Kidney (tissue), 14 donors: ENCODE measurements around the gene SLC30A5. TPM values are rescaled to one million over a fixed set of nuclear protein-coding genes. Genes with fewer than 3 reads are reported as not detected.

Experiments
- DNase-seq, 5 donors: peaks; one replicate each; pipeline ENCODE4 v3.0.0-alpha.2; 2013 to 2020
- FAIRE-seq: peaks from 2 replicates; lab custom pipeline; 2012; peaks lifted over from hg19 to GRCh38; lab: Jason Lieb, UNC
- H3K27ac ChIP-seq, 2 donors: one replicate each; pipeline ENCODE4 v1.7.0; 2013; ENCODE audit warnings: low read depth in 2 of 2, low read length in 2 of 2, inconsistent platforms in 1 of 2
- H3K27me3 ChIP-seq: one replicate; pipeline ENCODE4 v1.7.1; 2013; ENCODE audit warnings: low read length, inconsistent platforms; ENCODE audit not compliant: control insufficient read depth, insufficient read depth
- H3K36me3 ChIP-seq, 3 donors: one replicate each; pipeline versions ENCODE4 v1.7.0 to v1.7.1; 2013; ENCODE audit warnings: low read length in 3 of 3, control low read depth in 1 of 3, inconsistent platforms in 1 of 3; ENCODE audit not compliant: insufficient read depth in 3 of 3, control insufficient read depth in 2 of 3
- H3K4me1 ChIP-seq, 3 donors: one replicate each; pipeline versions ENCODE4 v1.7.0 to v1.7.1; 2013; ENCODE audit warnings: low read length in 3 of 3, inconsistent platforms in 1 of 3, low read depth in 1 of 3; ENCODE audit not compliant: control insufficient read depth in 2 of 3, insufficient read depth in 2 of 3
- H3K4me3 ChIP-seq, 3 donors: one replicate each; pipeline versions ENCODE4 v1.7.0 to v1.8.1; 2013; ENCODE audit warnings: low read length in 3 of 3, control low read depth in 1 of 3, inconsistent platforms in 1 of 3
- H3K9ac ChIP-seq, 3 donors: one replicate each; pipeline versions ENCODE4 v1.7.0 to v1.7.1; 2013; ENCODE audit warnings: low read length in 3 of 3, control low read depth in 1 of 3, inconsistent platforms in 1 of 3
- H3K9me3 ChIP-seq, 3 donors: one replicate each; pipeline versions ENCODE4 v1.7.0 to v1.7.1; 2013; ENCODE audit warnings: low read length in 3 of 3, control low read depth in 1 of 3, inconsistent platforms in 1 of 3; ENCODE audit not compliant: control insufficient read depth in 2 of 3, insufficient read depth in 1 of 3
- CTCF ChIP-seq: IDR thresholded peaks from 3 replicates; pipeline ENCODE4 v1.5.1; 2012; ENCODE audit warnings: mild to moderate bottlenecking, moderate library complexity, borderline replicate concordance; ENCODE audit not compliant: insufficient read depth; ENCODE audit errors: extremely low read depth
- intact Hi-C: fragments of 100-400 bp; cut with DNase I; formaldehyde crosslinking; loops from one replicate; pipeline ENCODE4 v1.11.1; 2022
- polyA plus RNA-seq: library from polyadenylated mRNA; stranded (reverse); fragments of 350-450 nt; fragmentation: Illumina TruSeq; extraction: RNeasy Lipid Tissue Mini Kit (QIAGEN cat#74804); gene quantifications from one replicate; pipeline ENCODE4 v1.2.3, GENCODE V29; 2014; ENCODE audit warnings: low read depth, low replicate concordance; ENCODE audit not compliant: insufficient read depth
- total RNA-seq: library from RNA; stranded (reverse); fragmentation: NEBNext Ultra II Directional; extraction: Animal tissue kit (Norgen Biotek cat#: 25700); gene quantifications from one replicate; pipeline ENCODE4 v1.2.1, GENCODE V29; 2021
- donor health status: control.
- donor health status: control.
- donor health status: control.
- donor health status: control.
- donor health status: control.
- donor health status: DM: yes; HTN: yes; CAD: no.
- donor health status: Normal renal cell carcinoma (clear cell type).

SLC30A5 gene
- total and polyA plus RNA-seq, 2 donors from 2014 or later, result 36.1 to 53.3 TPM

DNA sequence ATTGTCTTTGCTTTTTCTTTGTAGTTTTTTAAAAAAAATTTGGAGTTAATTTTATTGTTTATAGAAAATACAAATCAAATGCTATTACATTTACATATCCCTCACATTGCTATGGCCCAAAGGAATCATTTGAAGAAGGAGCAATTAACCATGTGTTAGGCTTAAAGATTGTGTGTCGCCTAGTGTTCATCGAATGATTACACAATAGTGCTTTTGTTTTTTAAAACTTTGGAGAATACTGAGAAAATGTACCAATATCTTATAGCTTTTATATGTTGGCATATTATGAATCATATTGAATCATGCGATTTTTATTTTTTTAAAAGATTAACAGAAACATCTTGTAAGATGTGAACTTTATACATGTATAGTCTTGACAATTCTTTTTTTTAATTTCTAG is 21.7 kb downstream of the SLC30A5 start:
- H3K36me3 ChIP-seq, result peaks cover 0 to 24% (median 9%) of the 10 kb centered on the region in 3 donors
- FAIRE-seq (no peak), DNase-seq (no peak)
- H3K9me3 ChIP-seq, result no peaks in the 10 kb centered on the region
- H3K27me3 ChIP-seq, result no peaks in the 10 kb centered on the region
- no peaks in the 10 kb centered on the region for H3K4me1 ChIP-seq
- H3K9ac ChIP-seq, result no peak overlapping the region
- H3K27ac ChIP-seq, result no peak overlapping the region
- no peak overlapping the region for H3K4me3 ChIP-seq
- TF ChIP-seq CTCF, result no peak
- intact Hi-C loops, result no loop called here

- no peaks in the 10 kb centered on the region for H3K27me3 ChIP-seq
- no peak overlapping the region for H3K27ac ChIP-seq
- DNase-seq (no peak), FAIRE-seq (no peak)
- H3K4me3 ChIP-seq, result no peak overlapping the region
- TF ChIP-seq CTCF, result no peak
- no peak overlapping the region for H3K9ac ChIP-seq
- peaks cover 2 to 20% (median 2%) of the 10 kb centered on the region in 3 donors for H3K36me3 ChIP-seq
- intact Hi-C loops, result no loop called here
- H3K9me3 ChIP-seq, result no peaks in the 10 kb centered on the region
- no peaks in the 10 kb centered on the region for H3K4me1 ChIP-seq
Measured at GRCh38 chr5:69129413-69129812, 35.6 kb downstream of the SLC30A5 start.

DNA sequence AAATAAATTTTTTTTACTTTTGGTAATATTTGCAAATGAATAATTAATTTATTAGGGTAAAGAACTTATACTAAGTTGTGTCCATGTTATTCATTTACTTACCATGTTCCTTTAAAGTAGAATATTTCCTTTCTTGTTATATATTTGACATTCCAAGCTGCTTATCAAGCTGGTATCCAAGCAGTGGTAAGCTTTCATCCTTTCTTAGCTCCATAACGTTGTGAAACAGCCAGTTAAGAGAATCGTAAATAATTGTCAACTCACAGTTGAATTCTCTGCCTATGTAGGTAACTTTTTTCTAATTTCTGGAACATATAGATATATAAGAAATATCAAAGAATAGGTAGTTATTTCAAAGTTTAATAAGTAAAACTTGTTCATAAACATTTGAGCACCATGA is 36.4 kb downstream of the SLC30A5 start:
- Histone ChIP-seq H3K36me3 (peaks cover 0 to 15% (median 2%) of the 10 kb centered on the region in 3 donors), H3K9me3 (no peaks in the 10 kb centered on the region), H3K27ac (no peak overlapping the region), H3K4me1 (no peaks in the 10 kb centered on the region), H3K4me3 (no peak overlapping the region), H3K9ac (no peak overlapping the region), H3K27me3 (no peaks in the 10 kb centered on the region)
- FAIRE-seq (no peak), DNase-seq (no peak)
- intact Hi-C loops, result no loop called here
- no peak for TF ChIP-seq CTCF

DNA sequence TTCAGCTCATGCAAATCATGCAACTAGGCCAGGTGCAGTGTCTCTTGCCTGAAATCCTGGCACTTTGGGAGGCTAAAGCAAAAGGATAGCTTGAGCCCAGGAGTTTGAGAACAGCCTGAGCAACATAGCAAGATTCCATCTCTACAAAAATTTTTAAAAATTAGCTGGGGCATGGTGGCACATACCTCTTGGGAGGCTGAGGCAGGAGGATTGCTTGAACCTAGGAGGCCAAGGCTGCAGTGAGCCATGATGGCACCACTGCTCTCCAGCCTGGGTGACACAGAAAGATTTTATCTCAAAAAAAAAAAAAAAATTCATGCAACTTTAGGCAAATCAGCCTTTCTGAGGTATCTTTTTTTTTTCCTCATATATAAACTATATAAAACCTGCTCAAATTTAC is 37.5 kb downstream of the SLC30A5 start:
- DNase-seq, result no peak
- FAIRE-seq, result no peak
- intact Hi-C loops, result no loop called here
- H3K9me3 ChIP-seq, result no peaks in the 10 kb centered on the region
- H3K27me3 ChIP-seq, result no peaks in the 10 kb centered on the region
- H3K9ac ChIP-seq, result no peak overlapping the region
- H3K27ac ChIP-seq, result no peak overlapping the region
- peaks cover 0 to 11% (median 2%) of the 10 kb centered on the region in 3 donors for H3K36me3 ChIP-seq
- no peaks in the 10 kb centered on the region for H3K4me1 ChIP-seq
- no peak overlapping the region for H3K4me3 ChIP-seq
- no peak for TF ChIP-seq CTCF
